ENCODE measurements around the gene DENND5A.
A peak's percentile ranks its signal among the peaks of the same experiment; 100 is the strongest.

Gene DENND5A

GRCh38 chr11:9180784-9181183, 84.4 kb downstream of the DENND5A start:
- TF ChIP-seq CTCF (conservative IDR thresholded peaks at IDR 0.05; ENCODE audit: low read length), result no peak
- DNase-seq (ENCODE audit: low read depth), result peak; percentile 69
- no peak overlapping the region for H3K4me3 ChIP-seq (ENCODE audit: low read length)

- TF ChIP-seq CTCF (conservative IDR thresholded peaks at IDR 0.05; ENCODE audit: low read length), result no peak
Observed at GRCh38 chr11:9179141-9179540, 86.0 kb downstream of the DENND5A start.

GRCh38 chr11:9178716-9179115, 86.4 kb downstream of the DENND5A start:
- no peak for TF ChIP-seq CTCF (conservative IDR thresholded peaks at IDR 0.05; ENCODE audit: low read length)
- no peak overlapping the region for H3K4me3 ChIP-seq (ENCODE audit: low read length)

More at GRCh38 chr11:9179141-9179540, 86.0 kb downstream of the DENND5A start:
- no peak for DNase-seq (ENCODE audit: low read depth)
- H3K4me3 ChIP-seq (ENCODE audit: low read length), result no peak overlapping the region

GRCh38 chr11:9177438-9178091, 87.6 kb downstream of the DENND5A start:
- DNase-seq (ENCODE audit: low read depth), result no peak
- no peak overlapping the region for H3K4me3 ChIP-seq (ENCODE audit: low read length)
- TF ChIP-seq CTCF (conservative IDR thresholded peaks at IDR 0.05; ENCODE audit: low read length), result no peak

More at GRCh38 chr11:9178716-9179115, 86.4 kb downstream of the DENND5A start:
- DNase-seq (ENCODE audit: low read depth), result no peak

- DNase-seq (ENCODE audit: low read depth), result no peak
- H3K4me3 ChIP-seq (ENCODE audit: low read length), result no peak overlapping the region
- TF ChIP-seq CTCF (conservative IDR thresholded peaks at IDR 0.05; ENCODE audit: low read length), result no peak
Observed at GRCh38 chr11:9176550-9176949, 88.6 kb downstream of the DENND5A start.

GRCh38 chr11:9176136-9176535, 89.0 kb downstream of the DENND5A start:
- no peak overlapping the region for H3K4me3 ChIP-seq (ENCODE audit: low read length)
- DNase-seq (ENCODE audit: low read depth), result peak; percentile 55
- no peak for TF ChIP-seq CTCF (conservative IDR thresholded peaks at IDR 0.05; ENCODE audit: low read length)

- DNase-seq (ENCODE audit: low read depth), result no peak
- H3K4me3 ChIP-seq (ENCODE audit: low read length), result no peak overlapping the region
- TF ChIP-seq CTCF (conservative IDR thresholded peaks at IDR 0.05; ENCODE audit: low read length), result no peak
Observed at GRCh38 chr11:9172389-9172788, 92.8 kb downstream of the DENND5A start.

All from AG10803 (cell line).